ENCODE results near the gene CDC7.

GRCh38 chr1:91503975-91504530 is 3.4 kb downstream of the CDC7 start:
- TF ChIP-seq CTCF (optimal IDR thresholded peaks at IDR 0.05 in 1 of 3, IDR thresholded peaks at IDR 0.05 in 1 of 3, conservative IDR thresholded peaks at IDR 0.05 in 1 of 3; ENCODE audit: extremely low read depth in 1 of 3, insufficient read depth in 2 of 3, low read length in 3 of 3) (no peak), EZH2 (IDR thresholded peaks at IDR 0.05; ENCODE audit: low read length) (no peak)
